ENCODE data around the gene DSCAM.

DNA sequence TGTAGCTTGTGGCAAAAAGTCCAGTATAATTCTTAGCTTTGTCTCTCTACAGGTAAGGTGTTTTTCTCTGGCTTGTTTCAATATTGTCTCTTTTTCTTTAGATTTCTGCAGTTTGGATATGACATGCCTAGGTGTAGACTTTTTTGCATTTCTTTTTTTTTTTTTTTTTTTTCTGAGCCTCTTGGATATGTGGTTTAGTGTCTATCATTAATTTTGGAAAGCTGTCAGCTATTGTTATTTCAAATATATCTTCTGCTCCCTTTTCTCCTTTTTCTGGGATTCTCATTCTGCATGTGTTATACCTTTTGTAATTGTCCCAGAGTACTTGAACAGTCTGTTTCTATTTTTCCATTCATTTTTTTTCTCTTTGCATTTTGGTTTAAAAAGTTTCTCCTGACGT, 243.2 kb downstream of the DSCAM start:
- TF ChIP-seq, protein P1, sequence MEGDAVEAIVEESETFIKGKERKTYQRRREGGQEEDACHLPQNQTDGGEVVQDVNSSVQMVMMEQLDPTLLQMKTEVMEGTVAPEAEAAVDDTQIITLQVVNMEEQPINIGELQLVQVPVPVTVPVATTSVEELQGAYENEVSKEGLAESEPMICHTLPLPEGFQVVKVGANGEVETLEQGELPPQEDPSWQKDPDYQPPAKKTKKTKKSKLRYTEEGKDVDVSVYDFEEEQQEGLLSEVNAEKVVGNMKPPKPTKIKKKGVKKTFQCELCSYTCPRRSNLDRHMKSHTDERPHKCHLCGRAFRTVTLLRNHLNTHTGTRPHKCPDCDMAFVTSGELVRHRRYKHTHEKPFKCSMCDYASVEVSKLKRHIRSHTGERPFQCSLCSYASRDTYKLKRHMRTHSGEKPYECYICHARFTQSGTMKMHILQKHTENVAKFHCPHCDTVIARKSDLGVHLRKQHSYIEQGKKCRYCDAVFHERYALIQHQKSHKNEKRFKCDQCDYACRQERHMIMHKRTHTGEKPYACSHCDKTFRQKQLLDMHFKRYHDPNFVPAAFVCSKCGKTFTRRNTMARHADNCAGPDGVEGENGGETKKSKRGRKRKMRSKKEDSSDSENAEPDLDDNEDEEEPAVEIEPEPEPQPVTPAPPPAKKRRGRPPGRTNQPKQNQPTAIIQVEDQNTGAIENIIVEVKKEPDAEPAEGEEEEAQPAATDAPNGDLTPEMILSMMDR (IDR thresholded peaks at IDR 0.05; ENCODE audit: insufficient read depth, low read length, poor library complexity, severe bottlenecking): no peak
- TF ChIP-seq EZH2phosphoT487 (conservative IDR thresholded peaks at IDR 0.05; ENCODE audit: low read length): no peak

All from SU-DHL-6 (cell line).